ENCODE measurements around the gene UBE2R2.

- TF ChIP-seq RBAK (tag by site-specific recombination; IDR thresholded peaks at IDR 0.05): no peak
- no peak for TF ChIP-seq ZNF37A (tag by site-specific recombination; IDR thresholded peaks at IDR 0.05)
- no peak for TF ChIP-seq ZNF792 (tag by site-specific recombination; IDR thresholded peaks at IDR 0.05)
- no peak for TF ChIP-seq ZNF530 (tag by site-specific recombination; IDR thresholded peaks at IDR 0.05; ENCODE audit: low read depth)
- TF ChIP-seq ZNF514 (tag by site-specific recombination; IDR thresholded peaks at IDR 0.05): no peak
- no peak for TF ChIP-seq ZNF366 (tag by site-specific recombination; conservative IDR thresholded peaks at IDR 0.05)
- no peak for TF ChIP-seq ZNF324 (tag by site-specific recombination; IDR thresholded peaks at IDR 0.05)
- TF ChIP-seq GLI4 (tag by site-specific recombination; IDR thresholded peaks at IDR 0.05): no peak
- no peak for TF ChIP-seq CTCF (tag by site-specific recombination; IDR thresholded peaks at IDR 0.05)
Observed at GRCh38 chr9:33884856-33885701, 68.1 kb downstream of the UBE2R2 start.
